Heart left ventricle (tissue), 16 donors: ENCODE data around the gene NOC3L. TPM values are rescaled to one million over a fixed set of nuclear protein-coding genes. Genes with fewer than 3 reads are reported as not detected.

Experiments used
- ATAC-seq, 4 donors: fragments of 200-7000 bp; cut with Tn5 transposase; one replicate each; pipeline ENCODE4 v1.9.1; 2020 to 2022; ENCODE audit warnings: moderate library complexity in 4 of 4, mild to moderate bottlenecking in 3 of 4, moderate number of reproducible peaks in 1 of 4
- DNase-seq, 5 donors: peaks; one replicate each; pipeline ENCODE4 v3.0.0-alpha.2; 2020
- H3K27ac ChIP-seq, 12 donors: fragments of 200-600 bp; sonication (generic) in 4 of 12; one replicate each; pipeline versions ENCODE4 v1.5.0 to v1.8.0; 2016 to 2022; ENCODE audit warnings: mild to moderate bottlenecking in 2 of 12
- H3K27me3 ChIP-seq, 9 donors: fragments of 200-600 bp; sonication (generic) in 2 of 9; one replicate each; pipeline versions ENCODE4 v1.5.1 to v1.8.0; 2016 to 2022; ENCODE audit warnings: mild to moderate bottlenecking in 3 of 9
- H3K36me3 ChIP-seq, 9 donors: fragments of 200-600 bp; sonication (generic) in 2 of 9; one replicate each; pipeline versions ENCODE4 v1.5.0 to v1.8.0; 2018 to 2022; ENCODE audit warnings: mild to moderate bottlenecking in 2 of 9
- H3K4me1 ChIP-seq, 12 donors: fragments of 200-600 bp; sonication (generic) in 4 of 12; one replicate each; pipeline versions ENCODE4 v1.5.0 to v1.8.0; 2016 to 2022; ENCODE audit warnings: mild to moderate bottlenecking in 3 of 12
- H3K4me3 ChIP-seq, 12 donors: fragments of 200-600 bp; sonication (generic) in 4 of 12; one replicate each; pipeline versions ENCODE4 v1.5.0 to v1.8.0; 2017 to 2022; ENCODE audit warnings: mild to moderate bottlenecking in 9 of 12, moderate library complexity in 4 of 12
- H3K9me3 ChIP-seq, 12 donors: fragments of 200-600 bp; sonication (generic) in 4 of 12; one replicate each; pipeline versions ENCODE4 v1.5.0 to v1.8.0; 2016 to 2022; ENCODE audit warnings: mild to moderate bottlenecking in 1 of 12
- CTCF ChIP-seq, 12 donors: fragments of 200-600 bp; sonication (generic) in 4 of 12; IDR thresholded peaks; one replicate each; pipeline versions ENCODE4 v1.5.0 to v1.8.0; 2018 to 2022; ENCODE audit warnings: antibody characterized with exemption in 12 of 12, mild to moderate bottlenecking in 5 of 12
- POLR2A ChIP-seq, 2 donors: fragments of 450-650 bp; IDR thresholded peaks; one replicate each; pipeline ENCODE4 v1.6.1; 2017; ENCODE audit warnings: antibody characterized with exemption in 2 of 2, mild to moderate bottlenecking in 2 of 2, moderate library complexity in 2 of 2
- WGBS, 4 donors: extraction: QIAGEN DNeasy Blood & Tissue Kit in 2 of 4; methylation state at CpG; one replicate each; pipeline versions ENCODE4 v1.1.5 to v1.1.7; 2013 to 2018; 5-methylcytosine and 5-hydroxymethylcytosine counted together
- intact Hi-C, 10 donors: fragments of 100-400 bp; cut with DNase I; formaldehyde crosslinking; loops; one replicate each; pipeline versions ENCODE4 v1.11.1 to v1.14.2; 2022
- polyA plus RNA-seq, 2 donors: library from polyadenylated mRNA; stranded (reverse); fragments of 200-250 nt; gene quantifications; one replicate each; pipeline ENCODE4 v1.2.3, GENCODE V29; 2013
- total RNA-seq, 9 donors: library from RNA; depleted of rRNA in 2 of 9; stranded (reverse); fragments of >200 nt in 2 of 9; fragmentation: NEBNext Ultra II Directional in 3 of 9; extraction: Animal tissue kit (Norgen Biotek cat#: 25700) in 3 of 9; gene quantifications; one replicate each; pipeline versions ENCODE4 v1.1.0 to v1.2.4, GENCODE V29; 2016 to 2023
- donor health status: ischemic (EF 13 %, LVEDD 7.1; RV severe dilation, severe dysfunction).
- donor health status: healthy with polysubstance abuse.
- donor health status: DM: no; HTN: yes; CAD: no.
- donor health status: DM: no; HTN: no; CAD: no.
- donor health status: ischemic (EF 25% LVEDD 6.9; RV normal size, moderate dysfunction).
- donor health status: ischemic (EF 25% LVEDD 5.7; RV mildly dilated, moderate dysfunction).
- donor health status: healthy.
- donor health status: DM: yes; HTN: yes; CAD: no.
- donor health status: ischemic (EF 35%, LVEDD 5.7; RV mildly dilated, moderate dysfunction).
- donor health status: nonischemic (EF 11% LVEDD 7.7; RV severe dilation, severe dysfunction).
- donor health status: DM: yes; HTN: yes; CAD: no.
- donor health status: PGD.
- donor health status: ischemic (EF 29% LVEDD 5.4; RV normal size, mild dysfunction).
- donor health status: nonischemic (EF 23%, LVEDD 6.1; RV moderate dilation, normal function).

Gene NOC3L
- total and polyA plus RNA-seq, 11 donors, result 2.2 to 12.0 (median 8.2) TPM

GRCh38 chr10:94344522-94345122 lies 18.1 kb downstream of the NOC3L start:
- peaks cover 0 to 96% (median 88%) of the 10 kb centered on the region in 9 donors for H3K36me3 ChIP-seq
- no peaks in the 10 kb centered on the region for H3K4me1 ChIP-seq
- H3K27ac ChIP-seq, result no peak overlapping the region
- H3K4me3 ChIP-seq, result no peak overlapping the region
- ATAC-seq, result no peak
- intact Hi-C loops, result no loop called here
- DNase-seq, result no peak
- no peaks in the 10 kb centered on the region for H3K27me3 ChIP-seq
- TF ChIP-seq CTCF (IDR thresholded peaks at IDR 0.05), result no peak
- no peak for TF ChIP-seq POLR2A (IDR thresholded peaks at IDR 0.05)
- H3K9me3 ChIP-seq, result no peaks in the 10 kb centered on the region
- WGBS, 4 donors, result 90 to 95% (median 92%) methylated on average over 6 of the region's 6 CpGs

- Histone ChIP-seq H3K9me3 (no peaks in the 10 kb centered on the region), H3K4me3 (no peak overlapping the region), H3K4me1 (no peaks in the 10 kb centered on the region), H3K27me3 (no peaks in the 10 kb centered on the region), H3K27ac (no peak overlapping the region), H3K36me3 (peaks cover 0 to 96% (median 88%) of the 10 kb centered on the region in 9 donors)
- no peak for ATAC-seq
- intact Hi-C loops, result no loop called here
- DNase-seq, result no peak
- TF ChIP-seq CTCF (IDR thresholded peaks at IDR 0.05) (no peak), POLR2A (IDR thresholded peaks at IDR 0.05) (no peak)
- 95 to 96% (median 96%) methylated on average over 3 of the region's 3 CpGs for whole genome bisulfite sequencing, 4 donors
Measured at GRCh38 chr10:94343151-94343550, 19.6 kb downstream of the NOC3L start.

- Histone ChIP-seq H3K9me3 (no peaks in the 10 kb centered on the region), H3K4me1 (no peaks in the 10 kb centered on the region), H3K36me3 (peaks cover 0 to 99% (median 93%) of the 10 kb centered on the region in 9 donors), H3K27ac (peak overlapping the region in 1 of 12 donors; percentile 11), H3K4me3 (no peak overlapping the region), H3K27me3 (no peaks in the 10 kb centered on the region)
- ATAC-seq, result peak in 2 of 4 donors; percentile 42 to 50
- intact Hi-C loops, result no loop called here
- TF ChIP-seq CTCF (IDR thresholded peaks at IDR 0.05) (no peak), POLR2A (IDR thresholded peaks at IDR 0.05) (no peak)
- DNase-seq, result no peak
- 97 to 100% (median 98%) methylated on average over 3 of the region's 3 CpGs for WGBS, 4 donors
Measured at GRCh38 chr10:94334857-94335256, 27.9 kb downstream of the NOC3L start.

- no peak for ATAC-seq
- Histone ChIP-seq H3K27me3 (no peaks in the 10 kb centered on the region), H3K4me1 (no peaks in the 10 kb centered on the region), H3K4me3 (no peak overlapping the region), H3K27ac (no peak overlapping the region), H3K9me3 (no peaks in the 10 kb centered on the region), H3K36me3 (peaks cover 0 to 98% (median 82%) of the 10 kb centered on the region in 9 donors)
- no peak for TF ChIP-seq CTCF (IDR thresholded peaks at IDR 0.05)
- no peak for TF ChIP-seq POLR2A (IDR thresholded peaks at IDR 0.05)
- 73 to 88% (median 81%) methylated on average over 2 of the region's 2 CpGs for WGBS, 4 donors
- intact Hi-C loops, result no loop called here
- no peak for DNase-seq
Measured at GRCh38 chr10:94333051-94333450, 29.7 kb downstream of the NOC3L start.
